ENCODE results near the gene ZNF558.

ZNF558 gene

GRCh38 chr19:8840708-8841107, 8.6 kb upstream of the ZNF558 start:
- H3K27me3 ChIP-seq, result no peaks in the 10 kb centered on the region
- TF ChIP-seq Cebpa-rat (IDR thresholded peaks at IDR 0.05), result no peak
- no peaks in the 10 kb centered on the region for H3K9me3 ChIP-seq
- no peak overlapping the region for H3K27ac ChIP-seq
- H3K4me2 ChIP-seq, result no peak overlapping the region
- H3K4me3 ChIP-seq, result no peak overlapping the region
- H4K20me1 ChIP-seq, result no peaks in the 10 kb centered on the region
- H3K4me1 ChIP-seq, result no peaks in the 10 kb centered on the region
- no peak overlapping the region for H3K9ac ChIP-seq
- no peaks in the 10 kb centered on the region for H3K36me3 ChIP-seq

- no peak overlapping the region for H3K4me3 ChIP-seq
- no peaks in the 10 kb centered on the region for H4K20me1 ChIP-seq
- no peaks in the 10 kb centered on the region for H3K27me3 ChIP-seq
- H3K4me2 ChIP-seq, result no peak overlapping the region
- no peak overlapping the region for H3K27ac ChIP-seq
- H3K4me1 ChIP-seq, result peaks cover 8% of the 10 kb centered on the region
- H3K9ac ChIP-seq, result no peak overlapping the region
- TF ChIP-seq Cebpa-rat (IDR thresholded peaks at IDR 0.05), result peak; percentile 81; the same call in 1 of the 2 replicates
- H3K9me3 ChIP-seq, result no peaks in the 10 kb centered on the region
- H3K36me3 ChIP-seq, result no peaks in the 10 kb centered on the region
Observed at GRCh38 chr19:8835877-8836276, 3.8 kb upstream of the ZNF558 start.

GRCh38 chr19:8835446-8835845, 3.3 kb upstream of the ZNF558 start:
- Histone ChIP-seq H3K9ac (no peak overlapping the region), H3K9me3 (no peaks in the 10 kb centered on the region), H3K27ac (no peak overlapping the region), H3K4me1 (peaks cover 9% of the 10 kb centered on the region), H3K4me2 (no peak overlapping the region), H3K36me3 (no peaks in the 10 kb centered on the region), H3K27me3 (no peaks in the 10 kb centered on the region), H4K20me1 (no peaks in the 10 kb centered on the region), H3K4me3 (no peak overlapping the region)
- no peak for TF ChIP-seq Cebpa-rat (IDR thresholded peaks at IDR 0.05)

- peak overlapping the region; percentile 79 for H3K4me3 ChIP-seq
- H3K4me1 ChIP-seq, result peaks cover 9% of the 10 kb centered on the region
- peak overlapping the region; percentile 81 for H3K4me2 ChIP-seq
- H3K27me3 ChIP-seq, result no peaks in the 10 kb centered on the region
- no peak for TF ChIP-seq Cebpa-rat (IDR thresholded peaks at IDR 0.05)
- H3K9ac ChIP-seq, result peak overlapping the region; percentile 85
- peak overlapping the region; percentile 92 for H3K27ac ChIP-seq
- H3K36me3 ChIP-seq, result peaks cover 19% of the 10 kb centered on the region; the same call in 1 of the 2 replicates
- H3K9me3 ChIP-seq, result peaks cover 3% of the 10 kb centered on the region
- H4K20me1 ChIP-seq, result no peaks in the 10 kb centered on the region
Observed at GRCh38 chr19:8831832-8832131, 322 bp downstream of the ZNF558 start.

- Histone ChIP-seq H3K9me3 (peaks cover 7% of the 10 kb centered on the region), H3K27me3 (no peaks in the 10 kb centered on the region), H3K4me1 (peaks cover 9% of the 10 kb centered on the region), H3K36me3 (peaks cover 23% of the 10 kb centered on the region), H3K4me2 (peak overlapping the region; percentile 81), H3K9ac (peak overlapping the region; percentile 85), H3K4me3 (peak overlapping the region; percentile 79), H3K27ac (peak overlapping the region; percentile 92), H4K20me1 (no peaks in the 10 kb centered on the region)
- TF ChIP-seq Cebpa-rat (IDR thresholded peaks at IDR 0.05), result no peak
Observed at GRCh38 chr19:8831373-8831772, 731 bp downstream of the ZNF558 start.

- TF ChIP-seq Cebpa-rat (IDR thresholded peaks at IDR 0.05), result no peak
- Histone ChIP-seq H3K9me3 (peaks cover 8% of the 10 kb centered on the region), H3K4me1 (peaks cover 13% of the 10 kb centered on the region), H4K20me1 (no peaks in the 10 kb centered on the region), H3K27ac (no peak overlapping the region), H3K4me3 (no peak overlapping the region), H3K4me2 (no peak overlapping the region), H3K36me3 (peaks cover 50% of the 10 kb centered on the region), H3K9ac (no peak overlapping the region), H3K27me3 (no peaks in the 10 kb centered on the region)
Observed at GRCh38 chr19:8827277-8827676, 4.8 kb downstream of the ZNF558 start.

GRCh38 chr19:8826371-8826770, 5.7 kb downstream of the ZNF558 start:
- Histone ChIP-seq H3K36me3 (peaks cover 59% of the 10 kb centered on the region), H3K27me3 (no peaks in the 10 kb centered on the region), H3K27ac (no peak overlapping the region), H3K4me2 (no peak overlapping the region), H3K9ac (no peak overlapping the region), H3K4me1 (peaks cover 10% of the 10 kb centered on the region), H3K9me3 (peaks cover 9% of the 10 kb centered on the region), H3K4me3 (no peak overlapping the region), H4K20me1 (no peaks in the 10 kb centered on the region)
- TF ChIP-seq Cebpa-rat (IDR thresholded peaks at IDR 0.05), result no peak

GRCh38 chr19:8821748-8822241, 10.3 kb downstream of the ZNF558 start:
- no peak overlapping the region for H3K4me3 ChIP-seq
- no peaks in the 10 kb centered on the region for H4K20me1 ChIP-seq
- H3K4me1 ChIP-seq, result 0 out of 2 replicates have a peak, but pooled peaks cover 4% of the 10 kb centered on the region
- peaks cover 84% of the 10 kb centered on the region for H3K36me3 ChIP-seq
- no peak for TF ChIP-seq Cebpa-rat (IDR thresholded peaks at IDR 0.05)
- H3K9ac ChIP-seq, result no peak overlapping the region
- peaks cover 43% of the 10 kb centered on the region for H3K9me3 ChIP-seq
- H3K27me3 ChIP-seq, result no peaks in the 10 kb centered on the region
- H3K4me2 ChIP-seq, result no peak overlapping the region
- no peak overlapping the region for H3K27ac ChIP-seq

- Histone ChIP-seq H3K4me3 (no peak overlapping the region), H3K27ac (no peak overlapping the region), H3K27me3 (no peaks in the 10 kb centered on the region), H3K36me3 (peaks cover 92% of the 10 kb centered on the region), H3K9me3 (peaks cover 53% of the 10 kb centered on the region), H3K4me1 (0 out of 2 replicates have a peak, but pooled peaks cover 4% of the 10 kb centered on the region), H3K4me2 (no peak overlapping the region), H3K9ac (no peak overlapping the region), H4K20me1 (no peaks in the 10 kb centered on the region)
- no peak for TF ChIP-seq Cebpa-rat (IDR thresholded peaks at IDR 0.05)
Observed at GRCh38 chr19:8820234-8820633, 11.9 kb downstream of the ZNF558 start.

GRCh38 chr19:8815780-8816179, 16.3 kb downstream of the ZNF558 start:
- Histone ChIP-seq H4K20me1 (no peaks in the 10 kb centered on the region), H3K27ac (no peak overlapping the region), H3K9ac (no peak overlapping the region), H3K27me3 (no peaks in the 10 kb centered on the region), H3K4me1 (no peaks in the 10 kb centered on the region), H3K9me3 (peaks cover 90% of the 10 kb centered on the region), H3K36me3 (peaks cover 91% of the 10 kb centered on the region), H3K4me2 (no peak overlapping the region), H3K4me3 (no peak overlapping the region)
- no peak for TF ChIP-seq Cebpa-rat (IDR thresholded peaks at IDR 0.05)

GRCh38 chr19:8814176-8814575, 17.9 kb downstream of the ZNF558 start:
- Histone ChIP-seq H3K9ac (no peak overlapping the region), H3K27me3 (no peaks in the 10 kb centered on the region), H3K4me3 (no peak overlapping the region), H3K36me3 (peaks cover 89% of the 10 kb centered on the region), H3K27ac (no peak overlapping the region), H3K4me2 (no peak overlapping the region), H4K20me1 (no peaks in the 10 kb centered on the region), H3K4me1 (no peaks in the 10 kb centered on the region), H3K9me3 (peaks cover 90% of the 10 kb centered on the region)
- TF ChIP-seq Cebpa-rat (IDR thresholded peaks at IDR 0.05), result no peak
